HCT116 (cell line): ENCODE data around the gene MORC1. TPM values are rescaled to one million over a fixed set of nuclear protein-coding genes. Genes with fewer than 3 reads are reported as not detected.

Source experiments
- ATAC-seq: fragments of 200-7000 bp; cut with Tn5 transposase; 2 replicates; pipeline ENCODE4 v1.9.1; 2020; ENCODE audit warnings: mild to moderate bottlenecking, moderate library complexity
- BruUV-seq: library from RNA; stranded (reverse); fragments of 400-500 nt; replicated peaks from 2 replicates; lab custom pipeline; 2021; lab: Mats Ljungman, UMichigan
- CTCF ChIA-PET: fragments of 300-600 bp; sonication (Branson Sonifier 250); formaldehyde crosslinking; loops from one replicate; lab custom pipeline; 2021; ENCODE audit warnings: antibody characterized with exemption; lab: Charles Lee
- POLR2A ChIA-PET: fragments of 300-600, 350-600 bp; sonication (Branson Sonifier 250); formaldehyde crosslinking; loops from one replicate; lab custom pipeline; 2021; ENCODE audit warnings: antibody characterized with exemption; lab: Charles Lee
- RAD21 ChIA-PET, 2 experiments: fragments of 300-600 bp; sonication (Branson Sonifier 250); formaldehyde crosslinking; loops; one replicate each; lab custom pipeline; 2023; ENCODE audit warnings: low total read pairs in 2 of 2; ENCODE audit not compliant: uncharacterized antibody in 2 of 2, unreplicated experiment in 2 of 2, low non-redundant PET in 1 of 2; lab: Charles Lee
- DNase-seq: peaks from one replicate; pipeline ENCODE4 v3.0.0-alpha.2; 2010; ENCODE audit warnings: low read depth, low spot score
- H2AFZ ChIP-seq: fragments of 200-600 bp; shearing (Covaris generic), sonication (generic); 2 replicates; pipeline ENCODE4 v1.6.1; 2017; ENCODE audit warnings: low read depth, mixed run types, mixed read lengths, antibody characterized with exemption, low read length; ENCODE audit not compliant: poor library complexity, severe bottlenecking
- H3K27ac ChIP-seq: 2 replicates; pipeline ENCODE4 v1.5.1; 2012; ENCODE audit warnings: low read depth, low read length
- H3K27me3 ChIP-seq: fragments of 200-600 bp; sonication (generic); 2 replicates; pipeline ENCODE4 v1.6.1; 2016; ENCODE audit warnings: mixed run types, low read length, mixed read lengths; ENCODE audit not compliant: insufficient read depth
- H3K36me3 ChIP-seq, 2 experiments: fragments of 200-500 bp in 1 of 2; fragments of 200-600 bp in 1 of 2; sonication (Bioruptor generic) in 1 of 2; sonication (generic) in 1 of 2; 2 replicates each; pipeline versions ENCODE4 v1.5.1 to v1.6.1; 2014 to 2016; ENCODE audit warnings: low read length in 2 of 2, inconsistent platforms in 1 of 2, mixed read lengths in 1 of 2, mixed run types in 1 of 2; ENCODE audit not compliant: insufficient read depth in 2 of 2, control insufficient read depth in 1 of 2
- H3K4me1 ChIP-seq, 2 experiments: fragments of 200-600 bp in 1 of 2; sonication (generic) in 1 of 2; 2 replicates each; pipeline versions ENCODE4 v1.5.1 to v1.6.1; 2012 to 2017; ENCODE audit warnings: low read length in 2 of 2, inconsistent platforms in 1 of 2, mild to moderate bottlenecking in 1 of 2, mixed read lengths in 1 of 2, mixed run types in 1 of 2, moderate library complexity in 1 of 2; ENCODE audit not compliant: insufficient read depth in 2 of 2, control insufficient read depth in 1 of 2
- H3K4me2 ChIP-seq: fragments of 200-600 bp; sonication (generic); 2 replicates; pipeline ENCODE4 v1.6.1; 2017; ENCODE audit warnings: mixed run types, low read length, mixed read lengths
- H3K4me3 ChIP-seq, 2 experiments: fragments of 200-600 bp in 1 of 2; sonication (generic) in 1 of 2; replicated peaks in 1 of 2; 2 replicates each; pipeline ENCODE4 v1.5.1; 2011 to 2016; ENCODE audit warnings: low read length in 2 of 2, control low read depth in 1 of 2, low read depth in 1 of 2, mild to moderate bottlenecking in 1 of 2, mixed read lengths in 1 of 2, mixed run types in 1 of 2
- H3K79me2 ChIP-seq: fragments of 200-600 bp; sonication (generic); 2 replicates; pipeline ENCODE4 v1.6.1; 2017; ENCODE audit warnings: mild to moderate bottlenecking, mixed run types, low read length, moderate library complexity, mixed read lengths; ENCODE audit not compliant: insufficient read depth
- H3K9ac ChIP-seq: fragments of 200-600 bp; sonication (generic); 2 replicates; pipeline ENCODE4 v1.6.1; 2016; ENCODE audit warnings: low read length, mixed read lengths
- H3K9me2 ChIP-seq: fragments of 200-600 bp; sonication (generic), shearing (Covaris generic); 2 replicates; pipeline ENCODE4 v1.6.1; 2017; ENCODE audit warnings: mixed run types, mild to moderate bottlenecking, moderate library complexity; ENCODE audit not compliant: insufficient read depth
- H3K9me3 ChIP-seq, 2 experiments: fragments of 200-500 bp in 1 of 2; fragments of 200-600 bp in 1 of 2; sonication (Bioruptor generic) in 1 of 2; sonication (generic) in 1 of 2; 2 replicates each; pipeline ENCODE4 v1.6.1; 2014 to 2017; ENCODE audit warnings: low read length in 2 of 2, mixed read lengths in 2 of 2, inconsistent platforms in 1 of 2, low read depth in 1 of 2, mild to moderate bottlenecking in 1 of 2, mixed run types in 1 of 2, moderate library complexity in 1 of 2; ENCODE audit not compliant: control insufficient read depth in 1 of 2, insufficient read depth in 1 of 2
- H4K20me1 ChIP-seq: fragments of 200-600 bp; sonication (generic), shearing (Covaris generic); 2 replicates; pipeline ENCODE4 v1.6.1; 2017; ENCODE audit warnings: mixed run types, mild to moderate bottlenecking, moderate library complexity; ENCODE audit not compliant: insufficient read depth
- CBX3 ChIP-seq: IDR thresholded peaks from 2 replicates; pipeline ENCODE4 v1.6.1; 2012; ENCODE audit warnings: low read depth
- CEBPB ChIP-seq: IDR thresholded peaks from 2 replicates; pipeline ENCODE4 v1.6.1; 2012; ENCODE audit warnings: low read depth
- CTCF ChIP-seq, 3 experiments: fragments of 200-600 bp in 1 of 3; sonication (generic) in 1 of 3; IDR thresholded peaks in 2 of 3; conservative IDR thresholded peaks in 1 of 3; 2 replicates each; pipeline ENCODE4 v1.5.1; 2012 to 2017; ENCODE audit warnings: low read depth in 2 of 3, low read length in 2 of 3, antibody characterized with exemption in 1 of 3, borderline replicate concordance in 1 of 3, control low read depth in 1 of 3, mild to moderate bottlenecking in 1 of 3, mixed read lengths in 1 of 3, mixed run types in 1 of 3, moderate library complexity in 1 of 3; ENCODE audit not compliant: insufficient read depth in 1 of 3
- EGR1 ChIP-seq: IDR thresholded peaks from 2 replicates; pipeline ENCODE4 v1.6.1; 2012; ENCODE audit warnings: low read depth
- EZH2phosphoT487 ChIP-seq: fragments of 200-600 bp; IDR thresholded peaks from 2 replicates; pipeline ENCODE4 v1.6.1; 2018; ENCODE audit warnings: antibody characterized with exemption, borderline replicate concordance
- JUND ChIP-seq: IDR thresholded peaks from 2 replicates; pipeline ENCODE4 v1.6.1; 2012
- POLR2A ChIP-seq: IDR thresholded peaks from 2 replicates; pipeline ENCODE4 v1.7.0; 2011; ENCODE audit warnings: borderline replicate concordance; ENCODE audit not compliant: insufficient read depth, insufficient read length; ENCODE audit errors: extremely low read depth
- POLR2AphosphoS5 ChIP-seq: IDR thresholded peaks from 2 replicates; pipeline ENCODE4 v1.6.1; 2011; ENCODE audit warnings: mild to moderate bottlenecking, low read depth, low read length, moderate library complexity
- RAD21 ChIP-seq: IDR thresholded peaks from 2 replicates; pipeline ENCODE4 v1.6.1; 2012; ENCODE audit warnings: low read depth, mild to moderate bottlenecking
- SIN3A ChIP-seq: IDR thresholded peaks from 2 replicates; pipeline ENCODE4 v1.6.1; 2012; ENCODE audit warnings: low read depth
- SRF ChIP-seq: IDR thresholded peaks from 2 replicates; pipeline ENCODE4 v1.6.1; 2012; ENCODE audit warnings: low read depth
- TCF7L2 ChIP-seq: IDR thresholded peaks from 2 replicates; pipeline ENCODE4 v1.7.0; 2011; ENCODE audit warnings: borderline replicate concordance, inconsistent platforms; ENCODE audit not compliant: insufficient read depth, insufficient read length; ENCODE audit errors: extremely low read depth
- YY1 ChIP-seq: IDR thresholded peaks from 2 replicates; pipeline ENCODE4 v1.6.1; 2011; ENCODE audit warnings: low read length, low read depth, moderate library complexity, mild to moderate bottlenecking; ENCODE audit not compliant: insufficient replicate concordance; ENCODE audit errors: extremely low read depth
- ZFX ChIP-seq: fragments of 450-650 bp; IDR thresholded peaks from 2 replicates; pipeline ENCODE4 v1.6.1; 2017
- ZNF274 ChIP-seq: fragments of 200-500 bp; sonication (Bioruptor generic); IDR thresholded peaks from 2 replicates; pipeline ENCODE4 v1.6.1; 2014; ENCODE audit warnings: mild to moderate bottlenecking, low read depth, low read length, inconsistent platforms
- intact Hi-C: fragments of 100-400 bp; cut with micrococcal nuclease; formaldehyde crosslinking; loops from 2 replicates; pipeline ENCODE4 v1.10.0; 2022
- total RNA-seq: library from RNA; stranded (reverse); gene quantifications from one replicate; pipeline ENCODE4 v1.2.1, GENCODE V29; 2021; ENCODE audit not compliant: unreplicated experiment

Gene MORC1
- total RNA-seq, 1 experiment from 2014 or later: not detected

DNA sequence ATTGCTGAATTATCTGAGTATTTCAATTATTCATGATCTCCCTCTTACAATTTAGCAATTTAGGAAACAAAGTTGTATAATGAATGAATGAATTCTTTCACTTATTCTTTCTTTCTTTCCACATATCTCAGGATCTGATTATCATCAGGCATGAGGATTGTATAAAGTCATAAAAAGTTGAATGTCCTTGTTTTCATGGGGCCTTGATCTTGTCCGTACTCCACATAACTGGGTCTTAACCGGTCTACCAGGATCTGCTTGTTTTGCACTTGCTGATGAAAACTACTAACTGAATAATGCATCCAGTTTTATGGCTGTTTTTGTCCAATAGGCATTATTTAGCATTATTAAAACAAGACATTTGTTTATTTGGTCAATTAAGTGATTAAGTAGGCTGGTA lies 31.1 kb upstream of the MORC1 start:
- Histone ChIP-seq H3K4me3 (no peak overlapping the region), H4K20me1 (no peaks in the 10 kb centered on the region), H3K27ac (no peak overlapping the region), H3K9me3 (no peaks in the 10 kb centered on the region), H3K27me3 (no peaks in the 10 kb centered on the region), H3K9ac (no peak overlapping the region), H2AFZ (no peak overlapping the region)
- intact Hi-C loops: no loop called here
- no TSS peak for BruUV-seq
- ATAC-seq: no peak
- RAD21 ChIA-PET: no interaction called here
- TF ChIP-seq TCF7L2 (no peak), RAD21 (no peak), JUND (no peak), POLR2A (no peak), ZNF274 (no peak), CBX3 (no peak), SIN3A (no peak), YY1 (no peak), EGR1 (no peak), POLR2AphosphoS5 (no peak), SRF (no peak)
- TF ChIP-seq, all 23 proteins: peak for 0
- no peaks in the 10 kb centered on the region for H3K4me1 ChIP-seq
- CTCF ChIA-PET: no interaction called here
- no peaks in the 10 kb centered on the region for H3K9me2 ChIP-seq
- DNase-seq: no peak
- no peaks in the 10 kb centered on the region for H3K36me3 ChIP-seq
- H3K79me2 ChIP-seq: no peaks in the 10 kb centered on the region
- POLR2A ChIA-PET: no interaction called here
- H3K4me2 ChIP-seq: no peak overlapping the region

GRCh38 chr3:109143646-109144045 lies 25.7 kb upstream of the MORC1 start:
- H3K79me2 ChIP-seq: no peaks in the 10 kb centered on the region
- H4K20me1 ChIP-seq: no peaks in the 10 kb centered on the region
- RAD21 ChIA-PET: no interaction called here
- no peak overlapping the region for H3K4me2 ChIP-seq
- TF ChIP-seq EZH2phosphoT487 (no peak), ZNF274 (no peak), CTCF (IDR thresholded peaks at IDR 0.05 in 2 of 3, conservative IDR thresholded peaks at IDR 0.05 in 1 of 3; ENCODE audit: borderline replicate concordance in 1 of 3, insufficient read depth in 1 of 3, low read depth in 2 of 3, low read length in 2 of 3) (no peak), JUND (no peak), CEBPB (no peak), ZFX (no peak)
- TF ChIP-seq, all 23 proteins: peak for 0
- no peaks in the 10 kb centered on the region for H3K36me3 ChIP-seq
- intact Hi-C loops: no loop called here
- ATAC-seq: no peak
- no peaks in the 10 kb centered on the region for H3K4me1 ChIP-seq
- H3K9me2 ChIP-seq: no peaks in the 10 kb centered on the region
- no TSS peak for BruUV-seq
- ChIA-PET CTCF (no interaction called here), POLR2A (no interaction called here)
- H2AFZ ChIP-seq: no peak overlapping the region
- no peak overlapping the region for H3K4me3 ChIP-seq
- DNase-seq: no peak
- no peaks in the 10 kb centered on the region for H3K9me3 ChIP-seq
- H3K9ac ChIP-seq: no peak overlapping the region
- H3K27me3 ChIP-seq: no peaks in the 10 kb centered on the region
- H3K27ac ChIP-seq: no peak overlapping the region
